NCI-H1417 (cell line): ENCODE results near the gene PLEKHM3.
A peak's percentile ranks its signal among the peaks of the same experiment; 100 is the strongest.
"Not testable (repeated sequence)": the region's sequence is repeated elsewhere in the genome, so short reads cannot be mapped to it uniquely, and the experiment has no call there.

Experiments
- DNase-seq, 3 experiments: peaks; one replicate each; lab custom pipeline; 2025; lab: John Stamatoyannopoulos, UW

The PLEKHM3 gene

GRCh38 chr2:207926133-207926988 is 99.0 kb downstream of the PLEKHM3 start:
- DNase-seq = peak in 2 of 3 experiments; percentile 35 to 71

GRCh38 chr2:207925601-207926000 is 99.7 kb downstream of the PLEKHM3 start:
- DNase-seq = no peak

- DNase-seq = no peak
Observed at GRCh38 chr2:207921606-207922005, 103.7 kb downstream of the PLEKHM3 start.

DNA sequence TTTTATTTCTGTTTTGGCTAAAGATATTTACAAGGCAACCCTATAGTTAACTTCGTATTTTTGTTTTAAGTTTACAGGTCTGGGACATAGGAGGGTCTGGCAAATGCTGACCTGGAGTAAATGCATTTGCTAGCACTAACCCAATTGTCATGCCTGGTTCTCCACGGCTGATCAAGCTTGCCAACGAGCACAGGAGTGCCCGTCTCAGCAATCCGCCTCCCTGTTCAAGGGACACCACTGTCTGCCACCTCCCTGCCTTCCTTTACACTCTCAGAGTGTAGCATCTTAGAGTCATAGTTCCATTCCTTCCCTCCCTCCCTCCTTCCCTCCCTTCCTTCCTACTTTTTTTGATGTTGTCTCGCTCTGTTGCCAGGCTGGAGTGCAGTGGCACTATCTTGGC is 104.6 kb downstream of the PLEKHM3 start:
- DNase-seq = no peak

GRCh38 chr2:207920321-207920720 is 105.0 kb downstream of the PLEKHM3 start:
- no peak for DNase-seq

GRCh38 chr2:207919164-207919919 is 106.0 kb downstream of the PLEKHM3 start:
- DNase-seq = no peak

DNA sequence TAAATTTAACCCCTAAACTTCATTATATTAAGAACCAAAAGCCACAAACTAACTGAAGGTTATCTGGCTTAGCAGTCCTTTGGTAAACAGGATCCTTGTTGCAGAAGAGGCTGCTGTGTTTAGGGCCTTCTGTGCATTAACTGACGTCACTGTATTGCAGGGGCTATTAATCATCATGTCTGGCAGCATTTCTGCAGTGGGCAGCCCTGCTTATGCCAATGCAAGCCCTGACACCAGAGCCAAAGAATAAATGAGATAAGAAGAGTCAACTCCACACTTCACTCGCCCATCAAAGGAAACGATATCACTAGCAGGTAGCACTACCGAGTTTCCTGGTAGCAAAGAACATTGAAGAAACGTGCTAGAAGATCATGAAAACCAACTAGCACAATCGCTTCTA is 110.6 kb downstream of the PLEKHM3 start:
- peak in 1 of 3 experiments; percentile 27 for DNase-seq

DNA sequence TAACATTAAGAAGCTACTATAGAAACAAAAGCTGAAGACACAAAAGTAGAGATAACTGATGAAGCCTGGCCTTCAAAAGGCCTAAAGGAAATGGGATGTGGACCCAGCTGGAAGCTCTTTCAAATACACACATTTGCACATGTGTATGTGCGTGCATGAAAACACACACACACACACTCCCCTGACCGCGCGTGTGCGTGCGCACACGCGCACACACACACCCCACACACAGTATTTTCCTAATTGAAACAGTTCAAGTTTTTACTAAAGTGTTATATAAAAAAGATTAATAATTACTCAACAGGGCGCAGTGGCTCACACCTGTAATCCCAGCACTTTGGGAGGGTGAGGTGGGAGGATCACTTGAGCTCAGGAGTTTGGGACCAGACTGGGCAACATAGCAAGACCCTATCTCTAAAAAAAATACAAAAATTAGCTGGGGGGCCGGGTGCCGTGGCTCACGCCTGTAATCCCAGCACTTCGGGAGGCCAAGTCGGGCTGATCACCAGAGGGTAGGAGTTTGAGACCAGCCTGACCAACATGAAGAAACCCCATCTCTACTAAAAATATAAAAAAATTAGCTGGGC is 111.5 kb downstream of the PLEKHM3 start:
- no peak for DNase-seq

GRCh38 chr2:207911856-207912255 is 113.5 kb downstream of the PLEKHM3 start:
- DNase-seq = no peak

DNA sequence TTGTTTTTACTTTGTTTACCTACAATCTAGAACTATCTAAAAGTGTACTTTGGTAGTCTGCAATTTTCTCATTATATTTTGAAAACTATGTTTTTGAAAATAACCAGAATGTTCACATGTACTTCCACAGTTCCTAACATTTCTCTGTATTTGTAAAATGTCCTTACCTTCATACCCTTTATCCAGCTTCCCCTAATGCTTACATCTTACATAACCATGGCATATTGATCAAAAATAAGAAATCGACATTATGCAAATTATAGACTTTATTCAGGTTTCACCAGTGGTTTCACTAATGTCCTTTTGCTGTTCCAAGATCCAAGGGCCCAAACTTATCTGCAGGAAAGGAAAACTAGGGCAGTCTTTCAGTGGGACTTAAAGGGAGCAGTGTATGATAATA is 114.1 kb downstream of the PLEKHM3 start:
- DNase-seq = no peak

DNA sequence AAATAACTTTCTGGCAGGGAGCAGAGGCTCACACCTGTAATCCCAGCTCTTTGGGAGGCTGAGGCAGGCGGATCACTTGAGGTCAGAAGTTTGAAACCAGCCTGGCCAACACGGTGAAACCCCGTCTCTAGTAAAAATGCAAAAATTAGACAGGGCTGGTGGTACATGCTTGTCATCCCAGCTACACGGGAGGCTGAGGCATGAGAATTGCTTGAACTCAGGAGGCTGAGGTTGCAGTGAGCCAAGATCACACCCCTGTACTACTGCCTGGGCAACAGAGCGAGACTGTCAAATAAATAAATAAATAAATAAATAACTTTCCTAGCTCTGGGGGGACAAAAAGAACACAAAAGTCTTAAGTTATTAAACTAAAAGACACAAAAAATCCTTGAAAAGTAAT is 118.8 kb downstream of the PLEKHM3 start:
- not testable (repeated sequence) for DNase-seq

DNA sequence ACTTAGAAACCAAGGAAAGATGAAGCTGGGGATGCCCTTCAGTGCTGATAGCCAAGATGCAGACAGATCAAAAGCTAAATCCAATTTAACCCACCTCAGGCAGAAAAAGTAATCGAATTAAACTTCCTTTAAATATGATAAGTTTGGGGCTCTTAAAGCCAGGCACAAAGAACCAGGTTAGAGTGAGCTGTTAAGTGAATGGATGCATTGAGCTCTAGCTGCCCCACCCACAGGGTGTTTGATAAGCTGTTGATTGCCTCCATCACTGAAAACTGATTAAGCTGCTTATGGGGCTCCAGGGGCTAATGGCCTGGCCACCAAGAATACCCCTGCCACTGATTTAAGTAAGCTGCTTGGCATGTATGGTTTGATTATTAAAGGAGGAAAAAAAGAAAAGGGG is 119.8 kb downstream of the PLEKHM3 start:
- DNase-seq = peak in 1 of 3 experiments; percentile 6

DNA sequence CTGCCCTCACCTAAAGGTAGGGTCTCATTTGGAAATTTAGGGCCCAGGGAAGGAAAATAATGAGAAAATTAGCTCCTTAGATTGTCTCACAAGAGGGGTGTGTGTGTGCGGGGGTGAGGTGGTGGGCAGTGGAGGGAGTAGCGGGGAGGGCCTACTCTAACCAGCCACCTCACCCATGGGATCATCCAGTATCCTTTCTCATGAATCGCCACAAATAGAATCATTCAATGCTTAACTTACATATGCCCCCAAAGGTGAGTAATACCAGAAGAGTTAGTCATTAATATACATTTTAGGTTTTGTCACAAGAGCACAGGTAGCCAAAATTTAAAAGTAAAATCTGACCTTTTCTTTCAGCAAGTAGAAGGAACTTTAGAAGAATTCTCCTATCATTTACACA is 122.1 kb downstream of the PLEKHM3 start:
- no peak for DNase-seq

GRCh38 chr2:207902821-207903220 is 122.5 kb downstream of the PLEKHM3 start:
- DNase-seq = peak in 2 of 3 experiments; percentile 4 to 6

DNA sequence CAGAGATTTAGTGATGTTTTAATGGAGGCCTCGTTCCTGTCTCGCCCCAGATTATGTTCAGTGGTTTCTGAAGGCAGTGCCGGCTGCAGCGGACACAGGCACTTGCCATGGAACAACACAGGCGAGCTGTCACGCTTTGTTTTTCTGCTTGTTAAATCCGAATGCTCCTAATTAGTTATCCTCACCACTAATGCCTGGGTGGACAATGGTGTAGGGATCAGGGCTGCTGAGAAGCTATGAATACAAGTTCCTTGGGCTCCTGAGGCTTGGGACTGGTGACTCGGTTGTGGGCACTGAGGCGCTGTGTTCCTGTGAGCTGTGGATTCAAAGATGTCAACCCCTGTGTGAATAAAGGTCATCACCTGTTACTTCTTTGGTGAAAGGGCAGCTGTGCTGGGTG is 123.5 kb downstream of the PLEKHM3 start:
- peak in 2 of 3 experiments; percentile 21 to 60 for DNase-seq

DNA sequence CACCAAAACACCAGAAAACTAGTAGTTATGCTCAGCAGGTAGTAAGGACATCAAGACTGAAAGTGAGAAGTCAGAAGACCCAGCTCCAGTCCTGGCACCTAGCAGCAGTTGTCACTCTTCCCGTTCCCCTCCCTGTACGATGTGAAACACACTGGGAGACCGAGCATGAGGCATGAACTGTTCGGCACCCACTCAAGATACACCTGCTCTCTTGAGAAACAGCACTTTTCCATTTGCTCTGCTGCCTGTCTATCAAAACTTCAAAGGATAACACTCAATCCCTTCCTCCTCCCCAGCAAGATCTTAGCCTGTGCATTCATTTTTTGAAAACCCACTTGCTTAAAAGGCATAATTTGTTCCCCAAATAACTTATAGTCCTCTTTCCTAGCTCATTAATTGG is 123.9 kb downstream of the PLEKHM3 start:
- peak; percentile 69 to 88 (median 70) for DNase-seq

DNA sequence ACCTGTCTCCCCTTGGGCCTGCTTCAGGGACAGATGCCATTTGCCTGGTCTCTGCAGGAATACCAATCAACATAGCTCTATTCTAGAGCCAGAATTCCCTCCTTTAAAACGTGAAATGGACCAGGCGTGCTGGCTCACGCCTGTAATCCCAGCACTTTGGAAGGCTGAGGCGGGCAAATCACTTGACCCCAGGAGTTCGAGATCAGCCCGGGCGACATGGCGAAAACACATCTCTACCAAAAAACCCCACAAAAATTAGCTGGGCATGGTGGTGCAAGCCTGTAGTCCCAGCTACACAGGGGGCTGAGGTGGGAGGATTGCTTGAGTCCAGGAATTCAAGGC is 127.0 kb downstream of the PLEKHM3 start:
- DNase-seq = no peak

DNA sequence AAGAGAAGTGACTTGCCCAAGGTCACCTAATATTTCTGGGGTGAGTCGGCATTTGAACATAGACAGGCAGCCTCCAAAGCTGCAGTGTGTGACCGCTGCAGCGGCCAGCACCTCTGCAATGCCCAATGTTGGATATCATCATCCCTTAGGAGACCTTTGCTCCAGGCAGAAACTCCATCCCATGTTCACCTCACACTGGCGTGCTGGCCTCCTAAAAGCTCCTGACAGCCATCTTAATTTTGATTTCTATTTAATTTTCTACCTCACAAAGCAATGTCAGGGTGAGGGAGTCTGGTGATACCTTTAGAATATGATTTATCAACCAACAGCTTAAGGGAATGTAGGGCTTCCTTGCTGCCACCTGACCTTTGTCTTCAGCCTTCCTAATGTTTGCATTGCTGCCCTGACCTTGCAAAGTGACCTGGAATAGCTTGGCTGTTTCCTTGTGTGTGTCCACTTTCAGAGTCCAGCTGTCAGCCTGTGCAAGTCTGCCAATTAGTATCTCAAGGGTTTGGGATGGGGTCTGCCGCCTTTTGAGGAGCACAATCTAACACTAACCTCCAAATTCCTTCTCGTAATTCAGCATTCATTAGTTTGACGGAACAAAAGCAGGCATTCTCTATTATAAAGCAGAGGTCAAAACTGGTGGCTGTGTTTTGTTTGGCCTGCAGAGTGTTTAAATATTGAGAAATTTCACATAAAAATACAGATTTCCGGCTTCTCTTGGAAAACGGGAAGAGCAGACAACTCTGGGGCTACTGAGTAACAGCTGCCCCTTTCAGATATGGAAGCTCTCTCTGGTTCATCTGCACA is 127.6 kb downstream of the PLEKHM3 start:
- no peak for DNase-seq

- peak in 2 of 3 experiments; percentile 69 to 90 for DNase-seq
Observed at GRCh38 chr2:207896525-207897285, 128.6 kb downstream of the PLEKHM3 start.

- DNase-seq = no peak
Observed at GRCh38 chr2:207895274-207895860, 130.0 kb downstream of the PLEKHM3 start.
